ENCODE measurements around the gene SAT1.

The SAT1 gene

DNA sequence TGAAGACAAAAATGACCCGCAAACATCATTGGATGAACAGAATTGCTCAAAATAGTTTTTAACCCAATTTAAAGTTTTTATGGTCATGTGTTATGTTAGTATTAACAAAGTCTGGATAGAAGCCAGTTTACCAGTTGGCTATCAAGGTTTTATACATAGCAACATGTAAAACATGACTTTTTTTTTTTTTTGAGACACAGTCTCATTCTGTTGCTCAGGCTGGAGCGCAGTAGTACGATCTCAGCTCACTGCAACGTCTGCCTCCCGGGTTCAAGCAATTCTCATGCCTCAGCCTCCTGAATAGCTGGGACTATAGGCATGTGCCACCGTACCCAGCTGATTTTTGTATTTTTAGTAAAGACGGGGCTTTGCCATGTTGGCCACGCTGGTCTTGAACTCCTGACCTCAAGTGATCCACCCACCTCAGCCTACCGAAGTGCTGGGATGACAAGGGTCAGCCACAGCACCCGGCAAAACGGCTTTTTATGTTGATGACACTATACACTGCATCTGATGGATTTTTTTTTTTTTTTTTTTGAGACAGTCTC lies 3.4 kb downstream of the SAT1 start:
- Histone ChIP-seq H3K27ac (no peak overlapping the region), H3K27me3 (ENCODE audit: insufficient read depth, low read depth) (no peaks in the 10 kb centered on the region), H3K4me1 (ENCODE audit: low read depth, poor library complexity, severe bottlenecking) (peaks cover 18% of the 10 kb centered on the region), H3K36me3 (ENCODE audit: insufficient read depth) (no peaks in the 10 kb centered on the region), H3K9ac (no peak overlapping the region), H3K4me3 (IDR thresholded peaks at IDR 0.05; ENCODE audit: insufficient read depth, low read depth, low read length) (no peak overlapping the region), H3K4me2 (no peak overlapping the region), H4K20me1 (ENCODE audit: insufficient read depth) (no peaks in the 10 kb centered on the region), H3K79me2 (ENCODE audit: insufficient read depth, low read depth) (no peaks in the 10 kb centered on the region), H2AFZ (ENCODE audit: low read depth) (no peak overlapping the region)
- TF ChIP-seq, protein P1, sequence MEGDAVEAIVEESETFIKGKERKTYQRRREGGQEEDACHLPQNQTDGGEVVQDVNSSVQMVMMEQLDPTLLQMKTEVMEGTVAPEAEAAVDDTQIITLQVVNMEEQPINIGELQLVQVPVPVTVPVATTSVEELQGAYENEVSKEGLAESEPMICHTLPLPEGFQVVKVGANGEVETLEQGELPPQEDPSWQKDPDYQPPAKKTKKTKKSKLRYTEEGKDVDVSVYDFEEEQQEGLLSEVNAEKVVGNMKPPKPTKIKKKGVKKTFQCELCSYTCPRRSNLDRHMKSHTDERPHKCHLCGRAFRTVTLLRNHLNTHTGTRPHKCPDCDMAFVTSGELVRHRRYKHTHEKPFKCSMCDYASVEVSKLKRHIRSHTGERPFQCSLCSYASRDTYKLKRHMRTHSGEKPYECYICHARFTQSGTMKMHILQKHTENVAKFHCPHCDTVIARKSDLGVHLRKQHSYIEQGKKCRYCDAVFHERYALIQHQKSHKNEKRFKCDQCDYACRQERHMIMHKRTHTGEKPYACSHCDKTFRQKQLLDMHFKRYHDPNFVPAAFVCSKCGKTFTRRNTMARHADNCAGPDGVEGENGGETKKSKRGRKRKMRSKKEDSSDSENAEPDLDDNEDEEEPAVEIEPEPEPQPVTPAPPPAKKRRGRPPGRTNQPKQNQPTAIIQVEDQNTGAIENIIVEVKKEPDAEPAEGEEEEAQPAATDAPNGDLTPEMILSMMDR (conservative IDR thresholded peaks at IDR 0.05; ENCODE audit: low read depth, low read length): no peak

DNA sequence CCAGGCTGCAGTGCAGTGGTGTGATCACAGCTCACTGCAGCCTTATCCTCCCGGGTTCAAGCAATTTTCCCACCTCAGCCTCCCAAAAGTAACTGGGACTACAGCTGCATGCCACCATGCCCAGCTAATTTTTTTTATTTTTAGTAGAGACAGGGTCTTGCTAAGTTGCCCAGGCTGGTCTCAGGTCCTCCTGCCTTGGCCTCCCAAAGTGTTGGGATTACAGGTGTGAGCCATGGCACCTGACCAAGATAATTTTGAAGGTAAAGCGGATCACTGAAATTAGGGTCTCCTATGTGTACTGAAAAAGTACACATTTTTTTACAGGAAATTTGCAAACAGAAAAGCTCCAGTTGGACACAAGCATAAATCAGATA lies 4.8 kb downstream of the SAT1 start:
- H4K20me1 ChIP-seq (ENCODE audit: insufficient read depth): no peaks in the 10 kb centered on the region
- peaks cover 9% of the 10 kb centered on the region for H3K4me1 ChIP-seq (ENCODE audit: low read depth, poor library complexity, severe bottlenecking)
- no peak overlapping the region for H3K4me3 ChIP-seq (IDR thresholded peaks at IDR 0.05; ENCODE audit: insufficient read depth, low read depth, low read length)
- H3K27me3 ChIP-seq (ENCODE audit: insufficient read depth, low read depth): no peaks in the 10 kb centered on the region
- no peaks in the 10 kb centered on the region for H3K79me2 ChIP-seq (ENCODE audit: insufficient read depth, low read depth)
- H3K36me3 ChIP-seq (ENCODE audit: insufficient read depth): no peaks in the 10 kb centered on the region
- H3K9ac ChIP-seq: no peak overlapping the region
- TF ChIP-seq, protein P1 (conservative IDR thresholded peaks at IDR 0.05; ENCODE audit: low read depth, low read length): no peak
- H2AFZ ChIP-seq (ENCODE audit: low read depth): no peak overlapping the region
- no peak overlapping the region for H3K4me2 ChIP-seq
- no peak overlapping the region for H3K27ac ChIP-seq

DNA sequence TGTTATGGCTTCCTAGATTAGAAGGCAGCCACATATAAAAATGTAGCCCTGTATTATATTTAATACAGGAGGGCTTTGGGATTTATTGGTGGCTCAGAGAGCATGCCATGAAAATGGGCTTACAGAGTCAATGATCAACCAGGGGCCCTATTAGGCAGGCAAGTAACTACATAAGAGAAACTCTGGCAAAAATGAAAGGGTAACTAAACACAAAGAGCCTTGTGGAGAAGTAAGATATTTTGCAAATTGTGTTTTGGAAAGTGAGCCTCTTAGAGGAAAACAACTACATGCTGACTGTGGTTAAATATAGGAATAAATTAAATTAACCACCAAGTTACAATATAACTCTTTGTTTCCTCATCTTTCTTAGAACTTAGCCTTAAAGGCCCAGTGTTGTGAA lies 5.5 kb downstream of the SAT1 start:
- Histone ChIP-seq H3K36me3 (ENCODE audit: insufficient read depth) (no peaks in the 10 kb centered on the region), H3K4me1 (ENCODE audit: low read depth, poor library complexity, severe bottlenecking) (peaks cover 9% of the 10 kb centered on the region), H4K20me1 (ENCODE audit: insufficient read depth) (no peaks in the 10 kb centered on the region), H3K4me3 (IDR thresholded peaks at IDR 0.05; ENCODE audit: insufficient read depth, low read depth, low read length) (no peak overlapping the region), H3K9ac (no peak overlapping the region), H3K79me2 (ENCODE audit: insufficient read depth, low read depth) (no peaks in the 10 kb centered on the region), H3K4me2 (no peak overlapping the region), H2AFZ (ENCODE audit: low read depth) (no peak overlapping the region), H3K27ac (no peak overlapping the region), H3K27me3 (ENCODE audit: insufficient read depth, low read depth) (no peaks in the 10 kb centered on the region)
- TF ChIP-seq, protein P1 (conservative IDR thresholded peaks at IDR 0.05; ENCODE audit: low read depth, low read length): no peak

DNA sequence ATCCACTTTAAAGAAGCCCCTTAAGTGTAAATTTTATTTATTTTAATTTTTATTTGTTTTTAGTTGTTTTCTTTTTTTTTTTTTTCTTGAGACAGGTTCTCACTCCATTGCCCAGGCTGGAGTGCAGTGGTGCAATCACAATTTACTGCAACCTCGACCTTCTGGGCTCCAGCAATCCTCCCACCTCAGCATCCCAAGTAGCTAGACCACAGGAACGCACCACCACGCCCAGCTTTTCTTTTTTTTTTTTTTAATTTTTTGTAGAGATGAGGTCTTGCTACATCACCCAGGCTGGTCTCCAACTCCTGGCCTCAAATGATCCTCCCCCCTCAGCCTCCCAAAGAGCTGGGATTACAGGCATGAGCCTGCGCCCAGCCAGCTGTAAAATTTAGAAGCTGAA lies 6.0 kb downstream of the SAT1 start:
- no peaks in the 10 kb centered on the region for H4K20me1 ChIP-seq (ENCODE audit: insufficient read depth)
- peaks cover 6% of the 10 kb centered on the region for H3K4me1 ChIP-seq (ENCODE audit: low read depth, poor library complexity, severe bottlenecking)
- H3K27me3 ChIP-seq (ENCODE audit: insufficient read depth, low read depth): no peaks in the 10 kb centered on the region
- no peak overlapping the region for H3K4me2 ChIP-seq
- no peak overlapping the region for H3K9ac ChIP-seq
- no peaks in the 10 kb centered on the region for H3K36me3 ChIP-seq (ENCODE audit: insufficient read depth)
- no peak overlapping the region for H3K27ac ChIP-seq
- H2AFZ ChIP-seq (ENCODE audit: low read depth): no peak overlapping the region
- no peaks in the 10 kb centered on the region for H3K79me2 ChIP-seq (ENCODE audit: insufficient read depth, low read depth)
- TF ChIP-seq, protein P1 (conservative IDR thresholded peaks at IDR 0.05; ENCODE audit: low read depth, low read length): no peak
- H3K4me3 ChIP-seq (IDR thresholded peaks at IDR 0.05; ENCODE audit: insufficient read depth, low read depth, low read length): no peak overlapping the region

All from KMS-11 (cell line).